Right ventricle myocardium superior (tissue), 1 donor: Measurements from ENCODE around the gene SLX9. TPM values are rescaled to one million over a fixed set of nuclear protein-coding genes. Genes with fewer than 3 reads are reported as not detected.
A peak's percentile ranks its signal among the peaks of the same experiment; 100 is the strongest.

Experiments used
- ATAC-seq: fragments of 200-7000 bp; cut with Tn5 transposase; one replicate; pipeline ENCODE4 v1.9.1; 2020; ENCODE audit warnings: mild to moderate bottlenecking; ENCODE audit not compliant: poor library complexity
- DNase-seq: peaks from one replicate; pipeline ENCODE4 v3.0.0-alpha.2; 2020
- intact Hi-C: fragments of 100-400 bp; cut with DNase I; formaldehyde crosslinking; loops from one replicate; pipeline ENCODE4 v1.11.2; 2022
- long read RNA-seq: library from polyadenylated mRNA; unstranded; transcript quantifications from one replicate; pipeline ENCODE4 v2.0.0, GENCODE V29; 2021
- total RNA-seq: library from RNA; stranded (reverse); fragmentation: NEBNext Ultra II Directional; extraction: Animal tissue kit (Norgen Biotek cat#: 25700); gene quantifications from one replicate; pipeline ENCODE4 v1.2.1, GENCODE V29; 2021
- donor health status: DM: no; HTN: yes; CAD: no; lungs with severe emphysema.

Gene SLX9
- total RNA-seq = 77.4 TPM
- long read RNA-seq, transcript FAM207A-202 (6 exons, 880 nt) = major isoform, 16 of 56 reads
- long read RNA-seq, transcript FAM207A-201 (6 exons, 927 nt) = minor isoform, 14 of 56 reads
- long read RNA-seq, partial matches to known transcripts = 13 of 56 reads
- long read RNA-seq, other reads (novel, unspliced or antisense) = 13 of 56 reads

DNA sequence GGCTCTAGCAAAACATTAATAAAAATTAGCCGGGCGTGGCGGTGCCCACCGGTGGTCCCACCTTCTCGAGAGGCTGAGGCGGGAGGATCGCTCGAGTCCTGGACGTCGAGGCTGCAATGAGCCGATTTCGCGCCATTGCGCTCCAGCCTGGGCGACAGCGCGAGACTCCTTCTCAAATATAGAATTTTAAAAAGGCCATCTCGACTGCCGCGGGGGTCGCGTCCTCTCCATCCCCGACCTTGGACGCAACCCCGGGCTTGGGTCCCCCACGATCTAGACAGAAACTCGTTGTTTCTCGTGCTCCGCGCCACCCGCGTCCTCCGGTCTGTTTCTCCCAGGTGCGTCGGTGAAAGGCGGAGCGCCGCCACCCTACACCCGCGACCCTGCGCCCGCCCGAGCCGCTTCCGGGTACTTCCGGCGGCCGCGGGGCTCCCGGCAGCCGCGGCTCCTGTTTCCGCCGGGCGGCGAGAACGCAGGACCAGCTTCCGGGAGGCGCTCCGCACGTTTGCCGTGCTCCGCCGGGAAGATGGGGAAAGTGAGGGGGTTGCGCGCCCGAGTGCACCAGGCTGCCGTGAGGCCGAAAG, at the start of gene SLX9:
TSS of gene SLX9 (plus strand) at position 498 of the 584 bp plus-strand sequence. CDS start at position 527, 29 bp downstream.
- DNase-seq (peak; percentile 85), ATAC-seq (peak; percentile 94)

GRCh38 chr21:44890338-44890931, 49.4 kb upstream of the SLX9 start:
- ATAC-seq (no peak), DNase-seq (peak; percentile 40)
- intact Hi-C loops = loop anchor here (5.0 kb wide), 1 partner anchor 247 kb away; no protein-coding TSS in a partner anchor

More for the DNA sequence above, at the start of gene SLX9:
- intact Hi-C loops = loop anchor here (5.0 kb wide), 1 partner anchor 122 kb away; the partner anchor contains the start of gene SUMO3

DNA sequence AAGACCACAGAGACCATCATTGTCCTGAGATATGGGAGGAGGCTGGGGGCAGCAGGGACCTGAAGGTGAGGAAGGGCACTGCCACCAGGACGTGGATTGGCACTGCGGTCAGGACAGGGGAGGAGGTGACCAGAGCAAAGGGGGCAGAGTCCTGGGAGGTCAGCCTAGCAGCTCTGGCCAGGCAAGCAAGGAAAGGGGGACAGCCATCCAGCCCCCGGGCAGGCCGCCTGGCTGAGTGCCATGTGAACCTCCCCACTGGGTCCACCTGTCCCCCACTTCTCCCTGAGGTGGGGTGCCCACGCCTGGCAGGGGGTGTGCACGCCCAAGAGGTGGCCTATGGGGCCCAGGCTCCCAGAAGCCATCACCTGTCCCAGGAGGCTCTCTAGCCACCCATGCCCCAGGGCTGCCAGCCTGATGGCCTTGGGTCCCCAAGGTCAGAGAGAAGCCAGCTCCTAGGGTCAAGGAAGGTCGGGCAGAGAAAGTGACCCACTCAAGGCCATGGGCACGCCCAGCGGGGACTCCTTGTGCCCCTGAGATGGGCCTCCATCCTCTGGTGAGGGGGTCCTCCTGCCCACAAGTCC, 48.8 kb upstream of the SLX9 start:
- ATAC-seq (no peak), DNase-seq (peak; percentile 33)
- intact Hi-C loops = loop anchor here (5.0 kb wide), 1 partner anchor 246 kb away; no protein-coding TSS in a partner anchor

GRCh38 chr21:44891631-44892031, 48.2 kb upstream of the SLX9 start:
- DNase-seq (peak; percentile 38), ATAC-seq (no peak)
- intact Hi-C loops = loop anchor here (2.0 to 5.0 kb wide), 2 partner anchors 41 to 246 kb away; no protein-coding TSS in a partner anchor

DNA sequence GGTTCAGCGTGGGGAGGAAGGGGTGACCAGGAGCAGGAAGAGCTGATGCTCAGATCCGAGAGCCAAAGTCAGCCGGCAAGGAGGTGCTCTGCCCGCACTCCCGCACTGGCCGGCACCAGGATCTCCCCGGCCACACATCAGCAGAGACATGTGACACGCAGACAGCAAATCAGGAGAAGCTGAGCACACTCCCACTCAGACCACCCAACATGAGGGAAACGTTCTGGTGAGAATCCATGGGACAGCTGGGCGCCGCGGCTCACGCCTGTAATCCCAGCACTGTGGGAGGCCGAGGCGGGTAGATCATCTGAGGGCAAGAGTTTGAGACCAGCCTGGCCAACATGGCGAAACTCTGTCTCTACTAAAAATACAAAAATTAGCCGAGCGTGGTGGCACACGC, 47.7 kb upstream of the SLX9 start:
- peak; percentile 31 for DNase-seq
- intact Hi-C loops = loop anchor here (2.0 to 5.0 kb wide), 2 partner anchors 41 to 245 kb away; no protein-coding TSS in a partner anchor

GRCh38 chr21:44892536-44893277, 47.1 kb upstream of the SLX9 start:
- peak; percentile 85 for DNase-seq
- intact Hi-C loops = loop anchor here (2.0 to 5.0 kb wide), 2 partner anchors 40 to 245 kb away; no protein-coding TSS in a partner anchor
- ATAC-seq = peak; percentile 80

More for the DNA sequence above, 47.7 kb upstream of the SLX9 start:
- ATAC-seq = no peak

GRCh38 chr21:44893278-44893556, 46.6 kb upstream of the SLX9 start:
- no peak for DNase-seq
- intact Hi-C loops = loop anchor here (2.0 to 5.0 kb wide), 2 partner anchors 40 to 244 kb away; no protein-coding TSS in a partner anchor
- ATAC-seq = no peak

GRCh38 chr21:44893948-44894656, 45.7 kb upstream of the SLX9 start:
- DNase-seq (peak; percentile 10), ATAC-seq (no peak)
- intact Hi-C loops = loop anchor here (2.0 to 5.0 kb wide), 2 partner anchors 39 to 243 kb away; no protein-coding TSS in a partner anchor

GRCh38 chr21:44894687-44895302, 45.0 kb upstream of the SLX9 start:
- ATAC-seq = no peak
- peak; percentile 19 for DNase-seq
- intact Hi-C loops = loop anchor here (5.0 kb wide), 1 partner anchor 243 kb away; no protein-coding TSS in a partner anchor

DNA sequence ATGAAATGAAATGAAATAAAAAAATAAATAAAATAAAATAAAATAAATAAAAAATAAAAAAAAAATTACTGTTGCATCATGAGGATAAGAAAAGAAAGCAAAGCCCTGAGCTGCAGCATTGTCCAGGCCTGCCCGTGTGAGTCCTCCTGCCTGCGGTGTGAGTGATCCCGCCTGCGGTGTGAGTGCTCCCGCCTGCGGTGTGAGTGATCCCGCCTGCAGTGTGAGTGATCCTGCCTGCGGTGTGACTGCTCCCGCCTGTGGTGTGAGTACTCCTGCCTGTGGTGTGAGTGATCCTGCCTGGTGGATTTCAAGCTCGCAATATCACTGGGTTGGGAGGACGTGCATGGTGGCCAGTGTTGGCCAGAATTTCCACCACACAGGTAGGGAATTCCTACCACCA, 44.0 kb upstream of the SLX9 start:
- intact Hi-C loops = no loop called here
- ATAC-seq = no peak
- DNase-seq = peak; percentile 32

DNA sequence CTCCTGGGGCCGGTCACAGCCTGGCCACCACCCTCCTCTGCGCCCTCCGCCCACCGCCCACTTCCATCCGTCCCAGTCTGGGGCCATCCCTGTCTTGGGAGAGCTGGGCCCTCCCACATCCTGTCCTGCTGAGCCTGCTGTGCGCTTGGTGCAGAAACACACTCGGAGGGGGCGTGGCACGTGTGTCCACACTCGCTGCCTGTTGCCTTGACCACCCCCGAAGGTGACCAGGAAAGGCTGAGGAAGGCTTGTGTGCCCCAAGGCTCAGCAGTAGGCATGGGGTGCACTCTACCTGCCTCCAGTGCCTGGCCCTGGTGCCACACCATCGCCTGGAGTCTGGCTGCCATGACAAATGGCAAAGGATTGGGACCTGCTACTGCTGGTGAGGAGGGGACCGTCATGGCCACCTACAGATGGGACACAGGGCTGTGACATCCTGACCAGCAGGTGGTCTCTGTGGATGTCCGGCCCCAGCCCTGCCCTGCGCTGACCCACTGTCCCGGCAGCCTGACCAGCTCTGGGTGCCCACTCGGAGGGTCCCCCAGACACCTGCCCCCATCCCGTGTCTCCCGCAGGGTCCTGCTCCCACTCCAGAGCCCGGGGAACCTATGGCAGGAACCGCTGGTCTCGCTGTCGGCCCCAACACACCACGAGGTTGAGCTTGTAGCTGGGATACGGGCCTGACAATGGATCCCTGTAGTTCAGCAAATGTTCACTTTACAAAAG, 43.1 kb upstream of the SLX9 start:
- DNase-seq (peak; percentile 36), ATAC-seq (no peak)
- intact Hi-C loops = no loop called here

DNA sequence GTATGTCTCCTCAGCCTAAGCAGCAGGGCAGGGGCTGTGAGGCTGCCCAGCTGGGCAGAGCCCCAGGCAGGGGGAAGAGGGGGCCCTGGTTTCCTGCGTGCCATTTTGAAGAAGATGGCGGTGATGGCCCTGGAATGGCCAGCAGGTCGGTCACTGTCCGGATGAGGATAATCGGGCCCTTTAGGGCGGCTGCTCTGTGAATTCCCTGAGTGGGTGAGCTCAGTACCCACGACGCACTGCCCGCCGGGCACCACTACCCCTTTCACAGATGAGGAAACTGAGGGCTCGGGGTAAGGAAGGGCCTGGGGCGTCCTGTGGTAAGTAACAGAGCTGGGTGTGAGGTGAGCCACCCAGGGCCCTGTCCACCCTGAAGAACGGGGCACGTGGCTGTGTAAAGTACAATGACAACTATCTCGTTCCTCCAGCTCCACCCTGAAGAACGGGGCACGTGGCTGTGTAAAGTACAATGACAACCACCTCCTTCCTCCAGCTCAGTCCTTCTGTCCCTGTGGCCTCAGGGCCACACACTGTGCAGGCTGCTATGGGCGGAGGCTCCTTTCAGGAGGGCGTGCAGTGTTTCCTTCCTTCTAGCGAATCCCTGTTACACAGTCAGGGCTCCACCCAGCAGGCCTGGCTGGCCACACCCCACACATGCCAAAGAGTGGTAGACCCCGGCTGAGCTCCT, 42.4 kb upstream of the SLX9 start:
- DNase-seq (peak; percentile 64), ATAC-seq (peak; percentile 47)
- intact Hi-C loops = no loop called here

DNA sequence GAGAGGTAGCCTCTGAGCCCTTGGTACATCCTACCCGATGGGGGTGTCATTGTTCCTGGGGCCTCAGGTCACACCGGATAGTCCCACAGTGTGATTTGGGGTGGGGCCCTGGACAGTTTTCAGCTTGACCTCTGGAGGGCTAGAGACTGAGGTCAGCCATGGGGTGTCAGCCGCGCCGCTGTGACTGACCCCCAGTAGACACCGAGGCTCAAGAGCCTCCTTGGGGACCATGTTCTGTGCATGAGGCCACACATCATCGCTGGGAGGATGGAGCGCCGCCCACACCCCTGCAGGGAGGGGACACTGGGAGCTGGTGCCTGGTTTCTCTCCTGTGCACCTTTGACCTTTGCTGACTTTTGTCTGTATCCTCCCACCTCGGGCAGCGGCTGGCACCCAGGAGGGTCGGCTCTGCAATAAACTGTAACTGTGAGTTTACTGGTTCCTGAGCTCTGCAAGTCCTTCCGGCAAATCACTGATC, 41.8 kb upstream of the SLX9 start:
- intact Hi-C loops = no loop called here
- DNase-seq (peak; percentile 40), ATAC-seq (no peak)

DNA sequence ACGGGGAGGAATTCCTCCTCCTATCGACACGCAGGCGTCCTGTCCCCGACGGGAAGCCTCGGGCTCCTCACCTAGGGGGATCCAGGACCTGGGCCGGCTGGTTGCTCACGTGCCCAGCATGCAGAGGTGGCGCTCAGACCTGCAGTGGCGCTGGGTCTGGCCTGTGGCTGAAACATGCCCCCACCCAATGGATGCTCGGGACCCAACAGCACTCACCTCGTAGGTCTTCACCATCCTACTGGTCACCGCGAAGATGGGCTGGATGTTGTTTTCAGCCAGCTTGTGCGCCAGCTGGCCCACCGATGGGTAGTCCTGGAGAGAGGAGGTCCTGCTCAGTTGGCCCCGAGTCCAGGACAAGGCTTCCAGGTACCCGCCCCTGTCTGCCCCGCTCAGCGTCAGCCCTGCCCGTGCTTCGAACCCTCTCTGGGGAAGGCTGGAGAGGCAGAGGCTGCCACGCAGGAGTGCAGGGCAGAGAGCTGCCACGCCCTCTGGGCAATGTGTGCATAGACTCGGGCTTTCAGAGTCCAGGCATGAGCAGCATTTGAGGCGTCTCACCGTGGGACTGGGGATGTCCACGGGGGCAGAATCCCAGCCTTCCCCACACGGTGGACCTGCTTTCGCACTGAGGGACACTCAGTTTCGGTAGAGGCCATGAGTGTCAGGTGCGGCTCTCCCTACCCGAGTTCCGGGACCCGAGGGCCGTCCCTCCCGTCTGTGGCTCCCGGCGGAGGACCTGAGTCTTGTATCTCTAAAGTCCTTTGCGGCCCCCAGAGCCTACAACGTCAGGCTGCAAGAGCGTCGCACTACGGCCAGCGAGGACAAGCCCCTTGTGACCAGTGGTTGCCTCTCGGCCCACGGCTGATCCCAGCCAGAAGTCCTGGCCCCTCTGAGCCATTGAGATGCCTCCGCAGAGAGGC, 40.7 kb upstream of the SLX9 start:
- ATAC-seq (no peak), DNase-seq (peak; percentile 36)
- intact Hi-C loops = no loop called here

GRCh38 chr21:44899768-44900558, 39.9 kb upstream of the SLX9 start:
- DNase-seq (peak; percentile 35), ATAC-seq (no peak)
- intact Hi-C loops = no loop called here
